GM18873 (cell line): ENCODE data around the gene SH2B3.
"Not testable (repeated sequence)": the region's sequence is repeated elsewhere in the genome, so short reads cannot be mapped to it uniquely, and the experiment has no call there.

Experiments
- ATAC-seq: cut with Tn5 transposase; IDR thresholded peaks from one replicate; pipeline ENCODE4 v1.9.1; 2021; ENCODE audit warnings: mild to moderate bottlenecking, moderate library complexity, moderate number of reproducible peaks; ENCODE audit not compliant: unreplicated experiment, low FRiP score

The SH2B3 gene

GRCh38 chr12:111386885-111387284 is 18.8 kb upstream of the SH2B3 start:
- ATAC-seq, result no peak

GRCh38 chr12:111387747-111388323 is 17.9 kb upstream of the SH2B3 start:
- ATAC-seq, result no peak

- no peak for ATAC-seq
Observed at GRCh38 chr12:111389635-111390034, 16.1 kb upstream of the SH2B3 start.

- ATAC-seq, result no peak
Observed at GRCh38 chr12:111390910-111391309, 14.8 kb upstream of the SH2B3 start.

- no peak for ATAC-seq
Observed at GRCh38 chr12:111393700-111394300, 11.9 kb upstream of the SH2B3 start.

GRCh38 chr12:111394480-111394879 is 11.2 kb upstream of the SH2B3 start:
- no peak for ATAC-seq

- ATAC-seq, result no peak
Observed at GRCh38 chr12:111395336-111396187, 10.2 kb upstream of the SH2B3 start.

GRCh38 chr12:111396271-111396670 is 9.5 kb upstream of the SH2B3 start:
- ATAC-seq, result not testable (repeated sequence)

GRCh38 chr12:111396726-111397445 is 8.8 kb upstream of the SH2B3 start:
- no peak for ATAC-seq

- no peak for ATAC-seq
Observed at GRCh38 chr12:111398530-111398929, 7.2 kb upstream of the SH2B3 start.

- not testable (repeated sequence) for ATAC-seq
Observed at GRCh38 chr12:111399741-111400404, 5.8 kb upstream of the SH2B3 start.

GRCh38 chr12:111401167-111401605 is 4.5 kb upstream of the SH2B3 start:
- no peak for ATAC-seq

GRCh38 chr12:111402490-111402824 is 3.3 kb upstream of the SH2B3 start:
- not testable (repeated sequence) for ATAC-seq

GRCh38 chr12:111404362-111405148 is 1.2 kb upstream of the SH2B3 start:
- peak; percentile 4 for ATAC-seq

GRCh38 chr12:111405149-111405858 is 419 bp upstream of the SH2B3 start:
- ATAC-seq, result peak; percentile 61

- ATAC-seq, result no peak
Observed at GRCh38 chr12:111406474-111407376, 1.0 kb downstream of the SH2B3 start.

- ATAC-seq, result no peak
Observed at GRCh38 chr12:111407377-111408115, 1.8 kb downstream of the SH2B3 start.

GRCh38 chr12:111408116-111408440 is 2.4 kb downstream of the SH2B3 start:
- ATAC-seq, result no peak
